GM12878 (cell line): Measurements from ENCODE around the gene SIAH2. TPM values are rescaled to one million over a fixed set of nuclear protein-coding genes. Genes with fewer than 3 reads are reported as not detected.

Experiments used
- ATAC-seq: fragments of 200-7000 bp; cut with Tn5 transposase; 3 replicates; pipeline ENCODE4 v1.9.1; 2020; ENCODE audit warnings: mild to moderate bottlenecking, moderate library complexity
- BruUV-seq: library from RNA; stranded (reverse); fragments of 400-500 nt; replicated peaks from 2 replicates; lab custom pipeline; 2021; lab: Mats Ljungman, UMichigan
- CTCF ChIA-PET: fragments of 300-600 bp; sonication (Branson Sonifier 250); formaldehyde crosslinking; extraction: SDS; loops from one replicate; lab custom pipeline; 2021; ENCODE audit warnings: inconsistent platforms; lab: Yijun Ruan, JAX
- POLR2A ChIA-PET: fragments of 350-600 bp; formaldehyde crosslinking; extraction: SDS; loops from one replicate; lab custom pipeline; 2021; ENCODE audit warnings: inconsistent platforms; lab: Charles Lee
- RAD21 ChIA-PET: fragments of 300-600 bp; sonication (Branson Sonifier 250); formaldehyde crosslinking; loops from one replicate; lab custom pipeline; 2023; ENCODE audit warnings: antibody characterized with exemption; ENCODE audit not compliant: unreplicated experiment; lab: Charles Lee
- SMC1A ChIA-PET: fragments of 300-600 bp; sonication (Branson Sonifier 250); formaldehyde crosslinking; loops from one replicate; lab custom pipeline; 2023; ENCODE audit not compliant: unreplicated experiment, uncharacterized antibody; lab: Charles Lee
- DNase-seq: peaks from one replicate; pipeline ENCODE4 v3.0.0-alpha.2; 2011; ENCODE audit warnings: low read depth, low spot score
- FAIRE-seq: peaks from 3 replicates; lab custom pipeline; 2011; peaks lifted over from hg19 to GRCh38; lab: Jason Lieb, UNC
- H2AFZ ChIP-seq: 2 replicates; pipeline ENCODE4 v1.6.0; 2011; ENCODE audit warnings: low read depth, low read length, control low read depth; ENCODE audit not compliant: control insufficient read depth
- H3K27ac ChIP-seq: 2 replicates; pipeline ENCODE4 v1.5.1; 2011; ENCODE audit warnings: control low read depth; ENCODE audit not compliant: control insufficient read depth, insufficient read depth
- H3K27me3 ChIP-seq, 2 experiments: replicated peaks in 1 of 2; 2 replicates each; pipeline versions ENCODE4 v1.6.0 to v1.6.1; 2011; ENCODE audit warnings: low read length in 1 of 2; ENCODE audit not compliant: control insufficient read depth in 2 of 2, insufficient read depth in 2 of 2
- H3K36me3 ChIP-seq, 2 experiments: 2 replicates each; pipeline ENCODE4 v1.5.1; 2011; ENCODE audit warnings: low read length in 1 of 2; ENCODE audit not compliant: control insufficient read depth in 2 of 2, insufficient read depth in 2 of 2
- H3K4me1 ChIP-seq: 2 replicates; pipeline ENCODE4 v1.6.1; 2011; ENCODE audit warnings: mild to moderate bottlenecking, low read length, moderate library complexity, mixed read lengths; ENCODE audit not compliant: control insufficient read depth, insufficient read depth
- H3K4me2 ChIP-seq: 2 replicates; pipeline ENCODE4 v1.6.0; 2011; ENCODE audit warnings: control low read depth; ENCODE audit not compliant: control insufficient read depth, insufficient read depth
- H3K4me3 ChIP-seq: fragments of 200-600 bp; sonication (generic); 2 replicates; pipeline ENCODE4 v1.5.1; 2016
- H3K79me2 ChIP-seq: 2 replicates; pipeline ENCODE4 v1.6.0; 2011; ENCODE audit warnings: low read length; ENCODE audit not compliant: control insufficient read depth, insufficient read depth
- H3K9ac ChIP-seq: 2 replicates; pipeline ENCODE4 v1.8.0; 2011; ENCODE audit warnings: low read length, control low read depth, mixed read lengths; ENCODE audit not compliant: control insufficient read depth, insufficient read depth
- H3K9me3 ChIP-seq: replicated peaks from 3 replicates; pipeline ENCODE4 v1.5.1; 2011; ENCODE audit warnings: mild to moderate bottlenecking, low read length; ENCODE audit not compliant: control insufficient read depth, insufficient read depth
- H4K20me1 ChIP-seq: 2 replicates; pipeline ENCODE4 v1.6.0; 2011; ENCODE audit not compliant: control insufficient read depth, insufficient read depth
- ASH2L ChIP-seq: fragments of 300-600, 200-600 bp; sonication (generic); IDR thresholded peaks from 2 replicates; pipeline ENCODE4 v1.6.1; 2017; ENCODE audit warnings: low read depth, mild to moderate bottlenecking, borderline replicate concordance
- BCLAF1 ChIP-seq: fragments of 450-650 bp; IDR thresholded peaks from 2 replicates; pipeline ENCODE4 v1.6.1; 2017; ENCODE audit warnings: antibody characterized with exemption, mild to moderate bottlenecking, moderate library complexity
- FOXK2 ChIP-seq: fragments of 450-650 bp; IDR thresholded peaks from 2 replicates; pipeline ENCODE4 v1.6.1; 2017; ENCODE audit warnings: mild to moderate bottlenecking, moderate library complexity
- HDGF ChIP-seq: fragments of 450-650 bp; IDR thresholded peaks from 2 replicates; pipeline ENCODE4 v1.6.1; 2016; ENCODE audit warnings: antibody characterized with exemption
- MEF2A ChIP-seq: IDR thresholded peaks from 2 replicates; pipeline ENCODE4 v1.6.1; 2011; ENCODE audit warnings: low read depth, mild to moderate bottlenecking, low read length, moderate library complexity; ENCODE audit not compliant: insufficient read depth
- NFYA ChIP-seq: IDR thresholded peaks from 2 replicates; pipeline ENCODE4 v1.6.1; 2011; ENCODE audit warnings: low read depth, mild to moderate bottlenecking, low read length, improper control_type of control experiment, borderline replicate concordance
- POLR2AphosphoS2 ChIP-seq: IDR thresholded peaks from 2 replicates; pipeline ENCODE4 v1.6.1; 2011; ENCODE audit warnings: low read depth, mild to moderate bottlenecking, low read length, improper control_type of control experiment, moderate library complexity
- SIX5 ChIP-seq: IDR thresholded peaks from 2 replicates; pipeline ENCODE4 v1.6.1; 2011; ENCODE audit warnings: mild to moderate bottlenecking, low read depth, low read length, moderate library complexity; ENCODE audit not compliant: severe bottlenecking
- SREBF2 ChIP-seq: IDR thresholded peaks from 2 replicates; pipeline ENCODE4 v1.6.1; 2012; ENCODE audit warnings: mild to moderate bottlenecking, low read length
- STAT3 ChIP-seq: IDR thresholded peaks from 2 replicates; pipeline ENCODE4 v1.6.1; 2011; ENCODE audit warnings: low read depth, low read length, improper control_type of control experiment
- ZBED1 ChIP-seq: IDR thresholded peaks from 2 replicates; pipeline ENCODE4 v1.6.1; 2016; ENCODE audit warnings: borderline replicate concordance
- ZNF274 ChIP-seq: IDR thresholded peaks from one replicate; pipeline ENCODE4 v1.8.0; 2011; ENCODE audit not compliant: insufficient read length, insufficient read depth
- WGBS: methylation state at CpG from one replicate; pipeline ENCODE4 v1.1.6; 2016; ENCODE audit warnings: low lambda C conversion rate; ENCODE audit not compliant: insufficient replicate concordance, insufficient coverage; ENCODE audit errors: missing lambda C conversion rate; 5-methylcytosine and 5-hydroxymethylcytosine counted together
- in situ Hi-C: fragments of 300-500 bp; cut with MboI; formaldehyde crosslinking; loops from 9 replicates; pipeline ENCODE4 v1.14.3; 2018; ENCODE audit warnings: mixed read lengths
- intact Hi-C: fragments of 100-400 bp; cut with micrococcal nuclease; formaldehyde crosslinking; loops from one replicate; pipeline ENCODE4 v1.14.2; 2022; ENCODE audit not compliant: unreplicated experiment
- polyA plus RNA-seq, 11 experiments: library from polyadenylated mRNA; depleted of rRNA in 4 of 11; unstranded in 6 of 11; stranded (reverse) in 5 of 11; fragments of >200 nt; fragmentation: Nextera tagmentation in 4 of 11; fragmentation: Illumina TruSeq in 1 of 11; extraction: Ambion mirVana in 4 of 11; extraction: Trizol in 1 of 11; gene quantifications; 1 replicate in 1 of 11; 2 replicates in 10 of 11; pipeline versions ENCODE4 v1.2.1 to v1.2.3, GENCODE V29; 2011 to 2016; ENCODE audit warnings: inconsistent platforms in 2 of 11, missing spikeins in 2 of 11, low read depth in 1 of 11
- total RNA-seq, 4 experiments: library from RNA; depleted of rRNA in 3 of 4; stranded (reverse); fragments of >200 nt in 3 of 4; fragmentation: Illumina TruSeq in 1 of 4; extraction: Trizol in 1 of 4; gene quantifications; 2 replicates each; pipeline versions ENCODE4 v1.2.1 to v1.2.3, GENCODE V29; 2013 to 2021

SIAH2 gene
- total and polyA plus RNA-seq, 10 of the 15 experiments (the other 5 are each of a cell fraction or from before 2014, with no cell fraction given) = 3.3 to 51.5 (median 29.7) TPM

GRCh38 chr3:150697646-150698045 is 65.3 kb downstream of the SIAH2 start:
- DNase-seq = no peak
- Histone ChIP-seq H3K4me1 (no peaks in the 10 kb centered on the region), H3K4me2 (no peak overlapping the region), H3K9me3 (no peaks in the 10 kb centered on the region), H3K36me3 (no peaks in the 10 kb centered on the region), H3K27me3 (no peaks in the 10 kb centered on the region), H3K4me3 (no peak overlapping the region), H3K27ac (no peak overlapping the region), H3K9ac (no peak overlapping the region), H3K79me2 (no peaks in the 10 kb centered on the region), H2AFZ (no peak overlapping the region), H4K20me1 (no peaks in the 10 kb centered on the region)
- ChIA-PET SMC1A (no interaction called here), POLR2A (no interaction called here), RAD21 (no interaction called here), CTCF (no interaction called here)
- no peak for ATAC-seq
- no peak for FAIRE-seq
- no TSS peak for BruUV-seq
- no peak for TF ChIP-seq STAT3
- no peak for TF ChIP-seq POLR2AphosphoS2
- in situ Hi-C loops (no loop called here), intact Hi-C loops (no loop called here)

GRCh38 chr3:150691414-150692040 is 71.4 kb downstream of the SIAH2 start:
- in situ Hi-C loops (no loop called here), intact Hi-C loops (no loop called here)
- SMC1A ChIA-PET = interaction anchor here (1.0 kb wide), 1 partner anchor 30 kb away, joined by 4 read pairs; no protein-coding TSS in a partner anchor
- no peak overlapping the region for H3K9ac ChIP-seq
- H2AFZ ChIP-seq = no peak overlapping the region
- no peaks in the 10 kb centered on the region for H3K79me2 ChIP-seq
- POLR2A ChIA-PET = interaction anchor here (0.6 to 0.9 kb wide), 3 partner anchors 10 to 442 kb away, joined by 3 to 6 read pairs (median 4); no protein-coding TSS in a partner anchor
- H4K20me1 ChIP-seq = no peaks in the 10 kb centered on the region
- H3K36me3 ChIP-seq = no peaks in the 10 kb centered on the region
- no peaks in the 10 kb centered on the region for H3K4me1 ChIP-seq
- no peak overlapping the region for H3K4me2 ChIP-seq
- ATAC-seq (no peak), FAIRE-seq (no peak), DNase-seq (no peak)
- WGBS = 40% methylated on average over 2 of the region's 2 CpGs
- CTCF ChIA-PET = interaction anchor here (0.8 to 1.0 kb wide), 3 partner anchors 72 to 164 kb away, joined by 3 read pairs; no protein-coding TSS in a partner anchor
- no peak overlapping the region for H3K27ac ChIP-seq
- TF ChIP-seq HDGF (no peak), BCLAF1 (no peak), FOXK2 (no peak), SIX5 (no peak), ASH2L (no peak), MEF2A (no peak), SREBF2 (no peak), STAT3 (no peak), ZBED1 (no peak), ZNF274 (no peak), NFYA (no peak)
- no peak overlapping the region for H3K4me3 ChIP-seq
- no TSS peak for BruUV-seq
- RAD21 ChIA-PET = no interaction called here
- H3K9me3 ChIP-seq = peaks cover 3% of the 10 kb centered on the region; the same call in 2 of the 3 replicates
- no peaks in the 10 kb centered on the region for H3K27me3 ChIP-seq
